HL-60 (cell line): ENCODE data around the gene RIPPLY2.

Experiments used
- GABPA ChIP-seq: IDR thresholded peaks from 2 replicates; pipeline ENCODE4 v1.6.1; 2012; ENCODE audit warnings: low read depth
- POLR2AphosphoS5 ChIP-seq: IDR thresholded peaks from 2 replicates; pipeline ENCODE4 v1.6.1; 2012; ENCODE audit warnings: low read depth
- SPI1 ChIP-seq: IDR thresholded peaks from 2 replicates; pipeline ENCODE4 v1.6.1; 2012; ENCODE audit warnings: low read depth, mild to moderate bottlenecking, borderline replicate concordance
- TF ChIP-seq, protein P1 (sequence below): IDR thresholded peaks from one replicate; pipeline ENCODE4 v1.5.1; 2011; ENCODE audit warnings: low read length, control low read depth, inconsistent platforms; ENCODE audit not compliant: insufficient read depth
- TF ChIP-seq, protein P2 (sequence below): IDR thresholded peaks from 2 replicates; pipeline ENCODE4 v1.6.1; 2012; ENCODE audit warnings: low read depth; ENCODE audit not compliant: insufficient replicate concordance

DNA sequence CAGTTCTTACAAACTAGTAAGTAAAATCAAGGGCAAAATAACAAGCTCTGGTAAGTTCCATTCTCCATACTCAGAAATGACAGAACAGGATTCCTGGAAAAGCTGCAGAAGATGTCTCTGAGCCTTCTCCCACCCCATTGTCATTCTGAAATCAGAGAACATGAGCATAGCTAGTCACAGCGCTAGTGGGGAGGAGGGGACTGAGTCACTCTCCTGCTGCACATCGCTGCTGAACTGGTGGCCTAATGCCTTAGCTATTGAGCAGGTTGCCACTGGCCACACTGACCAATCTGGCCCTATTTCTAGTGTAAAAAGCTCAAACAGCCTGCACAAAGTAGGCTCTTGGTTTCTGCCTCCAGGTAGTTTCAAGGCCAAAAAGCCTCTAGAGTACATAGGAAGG is 26.1 kb upstream of the RIPPLY2 start:
- TF ChIP-seq, protein P1, sequence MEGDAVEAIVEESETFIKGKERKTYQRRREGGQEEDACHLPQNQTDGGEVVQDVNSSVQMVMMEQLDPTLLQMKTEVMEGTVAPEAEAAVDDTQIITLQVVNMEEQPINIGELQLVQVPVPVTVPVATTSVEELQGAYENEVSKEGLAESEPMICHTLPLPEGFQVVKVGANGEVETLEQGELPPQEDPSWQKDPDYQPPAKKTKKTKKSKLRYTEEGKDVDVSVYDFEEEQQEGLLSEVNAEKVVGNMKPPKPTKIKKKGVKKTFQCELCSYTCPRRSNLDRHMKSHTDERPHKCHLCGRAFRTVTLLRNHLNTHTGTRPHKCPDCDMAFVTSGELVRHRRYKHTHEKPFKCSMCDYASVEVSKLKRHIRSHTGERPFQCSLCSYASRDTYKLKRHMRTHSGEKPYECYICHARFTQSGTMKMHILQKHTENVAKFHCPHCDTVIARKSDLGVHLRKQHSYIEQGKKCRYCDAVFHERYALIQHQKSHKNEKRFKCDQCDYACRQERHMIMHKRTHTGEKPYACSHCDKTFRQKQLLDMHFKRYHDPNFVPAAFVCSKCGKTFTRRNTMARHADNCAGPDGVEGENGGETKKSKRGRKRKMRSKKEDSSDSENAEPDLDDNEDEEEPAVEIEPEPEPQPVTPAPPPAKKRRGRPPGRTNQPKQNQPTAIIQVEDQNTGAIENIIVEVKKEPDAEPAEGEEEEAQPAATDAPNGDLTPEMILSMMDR = no peak
- TF ChIP-seq POLR2AphosphoS5 (no peak), GABPA (no peak), SPI1 (no peak)
- TF ChIP-seq, protein P2, sequence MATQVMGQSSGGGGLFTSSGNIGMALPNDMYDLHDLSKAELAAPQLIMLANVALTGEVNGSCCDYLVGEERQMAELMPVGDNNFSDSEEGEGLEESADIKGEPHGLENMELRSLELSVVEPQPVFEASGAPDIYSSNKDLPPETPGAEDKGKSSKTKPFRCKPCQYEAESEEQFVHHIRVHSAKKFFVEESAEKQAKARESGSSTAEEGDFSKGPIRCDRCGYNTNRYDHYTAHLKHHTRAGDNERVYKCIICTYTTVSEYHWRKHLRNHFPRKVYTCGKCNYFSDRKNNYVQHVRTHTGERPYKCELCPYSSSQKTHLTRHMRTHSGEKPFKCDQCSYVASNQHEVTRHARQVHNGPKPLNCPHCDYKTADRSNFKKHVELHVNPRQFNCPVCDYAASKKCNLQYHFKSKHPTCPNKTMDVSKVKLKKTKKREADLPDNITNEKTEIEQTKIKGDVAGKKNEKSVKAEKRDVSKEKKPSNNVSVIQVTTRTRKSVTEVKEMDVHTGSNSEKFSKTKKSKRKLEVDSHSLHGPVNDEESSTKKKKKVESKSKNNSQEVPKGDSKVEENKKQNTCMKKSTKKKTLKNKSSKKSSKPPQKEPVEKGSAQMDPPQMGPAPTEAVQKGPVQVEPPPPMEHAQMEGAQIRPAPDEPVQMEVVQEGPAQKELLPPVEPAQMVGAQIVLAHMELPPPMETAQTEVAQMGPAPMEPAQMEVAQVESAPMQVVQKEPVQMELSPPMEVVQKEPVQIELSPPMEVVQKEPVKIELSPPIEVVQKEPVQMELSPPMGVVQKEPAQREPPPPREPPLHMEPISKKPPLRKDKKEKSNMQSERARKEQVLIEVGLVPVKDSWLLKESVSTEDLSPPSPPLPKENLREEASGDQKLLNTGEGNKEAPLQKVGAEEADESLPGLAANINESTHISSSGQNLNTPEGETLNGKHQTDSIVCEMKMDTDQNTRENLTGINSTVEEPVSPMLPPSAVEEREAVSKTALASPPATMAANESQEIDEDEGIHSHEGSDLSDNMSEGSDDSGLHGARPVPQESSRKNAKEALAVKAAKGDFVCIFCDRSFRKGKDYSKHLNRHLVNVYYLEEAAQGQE = no peak
